ENCODE data around the gene UGT1A10.

The UGT1A10 gene

DNA sequence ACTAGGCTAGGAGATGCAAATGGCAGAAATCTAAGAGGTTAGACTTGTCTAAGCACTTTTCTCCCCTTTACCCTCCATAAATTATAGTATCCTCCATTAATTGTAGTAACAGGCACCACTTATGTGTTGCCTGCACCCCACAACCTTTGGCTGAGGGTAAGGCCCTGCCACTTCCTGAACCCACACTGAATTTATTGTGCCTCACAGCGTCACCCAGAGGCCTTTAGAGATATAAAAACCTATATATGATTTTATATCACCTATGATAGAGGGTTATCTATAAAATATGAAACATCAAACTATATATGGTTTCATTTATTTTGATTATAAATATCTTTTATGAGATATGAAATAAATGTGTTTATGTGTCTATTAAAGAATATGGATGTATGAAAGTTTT, 38.1 kb downstream of the UGT1A10 start:
- TF ChIP-seq EZH2phosphoT487 (IDR thresholded peaks at IDR 0.05; ENCODE audit: borderline replicate concordance), result no peak
- H3K4me3 ChIP-seq (ENCODE audit: low read length, poor library complexity, severe bottlenecking), result no peak overlapping the region
- H3K27me3 ChIP-seq (ENCODE audit: insufficient read depth, low read length, poor library complexity, severe bottlenecking), result peaks cover 6% of the 10 kb centered on the region
- H3K9me3 ChIP-seq (ENCODE audit: insufficient read depth, low read depth, low read length), result no peaks in the 10 kb centered on the region
- H3K79me2 ChIP-seq (ENCODE audit: insufficient read depth, low read length), result no peaks in the 10 kb centered on the region
- no peaks in the 10 kb centered on the region for H3K9me2 ChIP-seq (replicated peaks; ENCODE audit: low read depth, low read length)
- no peak overlapping the region for H2AFZ ChIP-seq (ENCODE audit: low read length)
- H3K4me2 ChIP-seq (ENCODE audit: low read depth, low read length, poor library complexity, severe bottlenecking), result no peak overlapping the region
- no peaks in the 10 kb centered on the region for H3K36me3 ChIP-seq (ENCODE audit: insufficient read depth, low read length)
- H3K4me1 ChIP-seq (ENCODE audit: insufficient read depth, low read length, poor library complexity, severe bottlenecking), result no peaks in the 10 kb centered on the region
- H4K20me1 ChIP-seq (ENCODE audit: insufficient read depth, low read length, poor library complexity, severe bottlenecking), result no peaks in the 10 kb centered on the region
- no peaks in the 10 kb centered on the region for H3F3A ChIP-seq (ENCODE audit: low read depth)
- H3K9ac ChIP-seq (ENCODE audit: low read depth, low read length, poor library complexity, severe bottlenecking), result no peak overlapping the region

DNA sequence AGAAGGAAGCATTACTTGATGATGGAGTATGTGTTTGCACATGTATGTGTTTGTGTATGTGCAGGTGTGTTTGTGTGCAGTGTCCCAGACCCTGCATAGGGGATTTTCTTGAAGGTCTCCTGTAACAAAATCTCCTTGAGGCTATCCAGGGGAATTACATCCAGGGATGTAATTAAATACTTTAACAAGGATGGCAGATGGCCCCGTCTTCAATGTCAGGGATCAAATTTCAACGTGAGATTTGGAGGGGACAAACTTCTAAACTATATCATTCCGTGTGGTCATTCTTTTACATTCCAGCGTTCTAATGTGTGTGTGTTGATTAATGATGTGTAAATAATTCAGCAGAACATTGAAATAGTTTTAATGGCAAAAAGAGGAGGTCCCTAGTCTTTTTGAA, 38.7 kb downstream of the UGT1A10 start:
- Histone ChIP-seq H3K79me2 (ENCODE audit: insufficient read depth, low read length) (no peaks in the 10 kb centered on the region), H3K9me3 (ENCODE audit: insufficient read depth, low read depth, low read length) (no peaks in the 10 kb centered on the region), H4K20me1 (ENCODE audit: insufficient read depth, low read length, poor library complexity, severe bottlenecking) (no peaks in the 10 kb centered on the region), H3K9me2 (replicated peaks; ENCODE audit: low read depth, low read length) (no peaks in the 10 kb centered on the region), H3K4me2 (ENCODE audit: low read depth, low read length, poor library complexity, severe bottlenecking) (no peak overlapping the region), H3K27me3 (ENCODE audit: insufficient read depth, low read length, poor library complexity, severe bottlenecking) (peaks cover 6% of the 10 kb centered on the region), H3K9ac (ENCODE audit: low read depth, low read length, poor library complexity, severe bottlenecking) (no peak overlapping the region), H3K4me3 (ENCODE audit: low read length, poor library complexity, severe bottlenecking) (no peak overlapping the region), H3F3A (ENCODE audit: low read depth) (no peaks in the 10 kb centered on the region), H3K36me3 (ENCODE audit: insufficient read depth, low read length) (no peaks in the 10 kb centered on the region), H2AFZ (ENCODE audit: low read length) (no peak overlapping the region), H3K4me1 (ENCODE audit: insufficient read depth, low read length, poor library complexity, severe bottlenecking) (no peaks in the 10 kb centered on the region)
- TF ChIP-seq EZH2phosphoT487 (IDR thresholded peaks at IDR 0.05; ENCODE audit: borderline replicate concordance), result no peak
- TF ChIP-seq, protein P1, sequence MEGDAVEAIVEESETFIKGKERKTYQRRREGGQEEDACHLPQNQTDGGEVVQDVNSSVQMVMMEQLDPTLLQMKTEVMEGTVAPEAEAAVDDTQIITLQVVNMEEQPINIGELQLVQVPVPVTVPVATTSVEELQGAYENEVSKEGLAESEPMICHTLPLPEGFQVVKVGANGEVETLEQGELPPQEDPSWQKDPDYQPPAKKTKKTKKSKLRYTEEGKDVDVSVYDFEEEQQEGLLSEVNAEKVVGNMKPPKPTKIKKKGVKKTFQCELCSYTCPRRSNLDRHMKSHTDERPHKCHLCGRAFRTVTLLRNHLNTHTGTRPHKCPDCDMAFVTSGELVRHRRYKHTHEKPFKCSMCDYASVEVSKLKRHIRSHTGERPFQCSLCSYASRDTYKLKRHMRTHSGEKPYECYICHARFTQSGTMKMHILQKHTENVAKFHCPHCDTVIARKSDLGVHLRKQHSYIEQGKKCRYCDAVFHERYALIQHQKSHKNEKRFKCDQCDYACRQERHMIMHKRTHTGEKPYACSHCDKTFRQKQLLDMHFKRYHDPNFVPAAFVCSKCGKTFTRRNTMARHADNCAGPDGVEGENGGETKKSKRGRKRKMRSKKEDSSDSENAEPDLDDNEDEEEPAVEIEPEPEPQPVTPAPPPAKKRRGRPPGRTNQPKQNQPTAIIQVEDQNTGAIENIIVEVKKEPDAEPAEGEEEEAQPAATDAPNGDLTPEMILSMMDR (conservative IDR thresholded peaks at IDR 0.05; ENCODE audit: low read length), result no peak

DNA sequence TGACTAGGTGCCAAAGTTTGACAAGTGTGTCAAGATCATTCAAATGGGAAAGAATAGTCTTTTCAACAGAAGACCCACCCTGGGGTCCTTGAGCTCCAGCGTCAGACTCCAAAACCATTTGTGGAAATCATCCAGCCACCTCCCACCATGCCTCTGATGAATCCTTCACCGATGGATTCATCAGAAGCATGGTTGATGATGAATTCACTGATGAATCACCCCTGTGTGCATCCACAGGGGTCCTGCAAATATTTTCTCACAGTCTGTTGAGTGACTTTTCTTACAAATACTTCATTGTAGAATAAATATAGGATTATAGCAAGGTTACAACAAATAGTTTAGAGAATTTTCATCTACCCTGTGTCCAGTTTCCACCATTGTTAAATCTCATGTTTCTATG, 39.8 kb downstream of the UGT1A10 start:
- no peak overlapping the region for H2AFZ ChIP-seq (ENCODE audit: low read length)
- H3K9me3 ChIP-seq (ENCODE audit: insufficient read depth, low read depth, low read length), result no peaks in the 10 kb centered on the region
- H3K79me2 ChIP-seq (ENCODE audit: insufficient read depth, low read length), result no peaks in the 10 kb centered on the region
- H3K9ac ChIP-seq (ENCODE audit: low read depth, low read length, poor library complexity, severe bottlenecking), result no peak overlapping the region
- H3K4me2 ChIP-seq (ENCODE audit: low read depth, low read length, poor library complexity, severe bottlenecking), result no peak overlapping the region
- no peaks in the 10 kb centered on the region for H3K36me3 ChIP-seq (ENCODE audit: insufficient read depth, low read length)
- H4K20me1 ChIP-seq (ENCODE audit: insufficient read depth, low read length, poor library complexity, severe bottlenecking), result no peaks in the 10 kb centered on the region
- H3F3A ChIP-seq (ENCODE audit: low read depth), result no peaks in the 10 kb centered on the region
- TF ChIP-seq, protein P1 (conservative IDR thresholded peaks at IDR 0.05; ENCODE audit: low read length), result no peak
- no peak for TF ChIP-seq EZH2phosphoT487 (IDR thresholded peaks at IDR 0.05; ENCODE audit: borderline replicate concordance)
- H3K4me3 ChIP-seq (ENCODE audit: low read length, poor library complexity, severe bottlenecking), result no peak overlapping the region
- H3K27me3 ChIP-seq (ENCODE audit: insufficient read depth, low read length, poor library complexity, severe bottlenecking), result peaks cover 6% of the 10 kb centered on the region
- H3K9me2 ChIP-seq (replicated peaks; ENCODE audit: low read depth, low read length), result no peaks in the 10 kb centered on the region
- H3K4me1 ChIP-seq (ENCODE audit: insufficient read depth, low read length, poor library complexity, severe bottlenecking), result no peaks in the 10 kb centered on the region

DNA sequence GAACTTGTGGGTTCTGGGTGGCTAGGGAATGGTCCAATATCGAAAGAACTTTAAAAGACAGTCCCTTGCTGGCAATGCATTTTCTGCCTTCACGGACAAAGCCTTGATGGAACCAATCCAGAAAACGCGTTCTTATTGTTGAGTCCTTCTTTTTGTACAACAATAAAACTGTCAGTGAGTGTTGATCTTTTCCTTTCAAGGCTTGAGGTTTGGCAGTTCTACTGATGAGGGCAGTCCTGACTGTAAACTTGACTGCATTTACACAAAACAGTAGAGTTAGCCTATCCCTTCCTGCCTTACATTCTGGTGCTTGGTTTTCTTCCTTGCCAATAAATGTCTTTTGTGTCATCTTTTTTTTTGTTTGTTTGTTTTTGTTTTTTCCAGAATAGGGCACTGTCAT, 42.9 kb downstream of the UGT1A10 start:
- no peaks in the 10 kb centered on the region for H4K20me1 ChIP-seq (ENCODE audit: insufficient read depth, low read length, poor library complexity, severe bottlenecking)
- H3K9ac ChIP-seq (ENCODE audit: low read depth, low read length, poor library complexity, severe bottlenecking), result no peak overlapping the region
- no peak for TF ChIP-seq EZH2phosphoT487 (IDR thresholded peaks at IDR 0.05; ENCODE audit: borderline replicate concordance)
- TF ChIP-seq, protein P1 (conservative IDR thresholded peaks at IDR 0.05; ENCODE audit: low read length), result no peak
- H3K79me2 ChIP-seq (ENCODE audit: insufficient read depth, low read length), result no peaks in the 10 kb centered on the region
- no peak overlapping the region for H3K4me2 ChIP-seq (ENCODE audit: low read depth, low read length, poor library complexity, severe bottlenecking)
- no peaks in the 10 kb centered on the region for H3F3A ChIP-seq (ENCODE audit: low read depth)
- no peaks in the 10 kb centered on the region for H3K4me1 ChIP-seq (ENCODE audit: insufficient read depth, low read length, poor library complexity, severe bottlenecking)
- peaks cover 6% of the 10 kb centered on the region for H3K27me3 ChIP-seq (ENCODE audit: insufficient read depth, low read length, poor library complexity, severe bottlenecking)
- H2AFZ ChIP-seq (ENCODE audit: low read length), result no peak overlapping the region
- no peaks in the 10 kb centered on the region for H3K9me3 ChIP-seq (ENCODE audit: insufficient read depth, low read depth, low read length)
- no peaks in the 10 kb centered on the region for H3K9me2 ChIP-seq (replicated peaks; ENCODE audit: low read depth, low read length)
- H3K36me3 ChIP-seq (ENCODE audit: insufficient read depth, low read length), result no peaks in the 10 kb centered on the region
- no peak overlapping the region for H3K4me3 ChIP-seq (ENCODE audit: low read length, poor library complexity, severe bottlenecking)

Data from Loucy (cell line).